ENCODE data around the gene USH1G. TPM values are rescaled to one million over a fixed set of nuclear protein-coding genes. Genes with fewer than 3 reads are reported as not detected.

USH1G gene
- total RNA-seq, 1 donor from 2014 or later, result 0.56 TPM

DNA sequence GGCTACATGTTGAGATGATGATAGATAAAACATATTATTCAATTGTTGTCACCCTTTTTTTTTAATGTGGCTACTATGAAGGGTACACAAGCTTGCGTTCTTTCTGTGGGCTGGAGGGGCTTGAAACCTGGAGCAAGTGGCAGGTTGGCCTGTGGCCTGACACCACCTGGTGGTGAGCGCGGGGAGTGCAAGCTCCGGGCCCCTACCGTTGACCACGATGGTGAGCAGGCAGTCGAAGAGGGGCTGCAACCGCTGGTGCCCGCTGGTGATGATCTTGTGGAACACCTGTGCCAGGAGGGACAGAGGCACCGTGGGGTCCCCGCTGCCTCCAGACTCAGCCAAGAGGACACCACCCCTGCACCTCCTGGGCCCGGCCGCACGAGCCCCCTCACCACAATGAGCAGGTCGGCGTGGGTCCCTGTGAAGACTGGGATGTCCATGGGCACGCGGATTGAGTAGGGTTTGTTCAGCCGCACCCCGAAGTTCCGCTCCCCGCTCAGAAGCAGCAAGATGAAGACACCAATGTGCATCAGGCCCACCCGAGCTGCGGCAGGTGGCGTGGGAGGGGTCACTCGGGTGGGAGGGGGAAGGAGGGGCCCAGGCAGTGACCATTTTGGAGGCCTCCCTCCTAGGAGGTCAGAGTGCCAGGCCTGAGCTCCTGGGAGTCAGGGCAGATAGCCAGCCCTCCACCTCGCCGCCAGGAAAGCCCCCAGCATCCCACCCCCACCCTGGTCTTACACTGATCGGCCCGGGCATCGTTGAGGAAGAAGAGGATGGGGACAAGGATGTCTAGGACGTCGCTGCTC, 35.1 kb upstream of the USH1G start:
- no peaks in the 10 kb centered on the region for H3K27me3 Mint-ChIP-seq
- no peaks in the 10 kb centered on the region for H3K4me1 Mint-ChIP-seq (ENCODE audit: unreplicated experiment)
- H3K36me3 Mint-ChIP-seq, result no peaks in the 10 kb centered on the region
- H3K4me3 Mint-ChIP-seq, result no peak overlapping the region
- no peaks in the 10 kb centered on the region for H3K9me3 Mint-ChIP-seq
- DNase-seq (ENCODE audit: extremely low spot score, unreplicated experiment), result peak; percentile 90
- TF ChIP-seq, protein P1, sequence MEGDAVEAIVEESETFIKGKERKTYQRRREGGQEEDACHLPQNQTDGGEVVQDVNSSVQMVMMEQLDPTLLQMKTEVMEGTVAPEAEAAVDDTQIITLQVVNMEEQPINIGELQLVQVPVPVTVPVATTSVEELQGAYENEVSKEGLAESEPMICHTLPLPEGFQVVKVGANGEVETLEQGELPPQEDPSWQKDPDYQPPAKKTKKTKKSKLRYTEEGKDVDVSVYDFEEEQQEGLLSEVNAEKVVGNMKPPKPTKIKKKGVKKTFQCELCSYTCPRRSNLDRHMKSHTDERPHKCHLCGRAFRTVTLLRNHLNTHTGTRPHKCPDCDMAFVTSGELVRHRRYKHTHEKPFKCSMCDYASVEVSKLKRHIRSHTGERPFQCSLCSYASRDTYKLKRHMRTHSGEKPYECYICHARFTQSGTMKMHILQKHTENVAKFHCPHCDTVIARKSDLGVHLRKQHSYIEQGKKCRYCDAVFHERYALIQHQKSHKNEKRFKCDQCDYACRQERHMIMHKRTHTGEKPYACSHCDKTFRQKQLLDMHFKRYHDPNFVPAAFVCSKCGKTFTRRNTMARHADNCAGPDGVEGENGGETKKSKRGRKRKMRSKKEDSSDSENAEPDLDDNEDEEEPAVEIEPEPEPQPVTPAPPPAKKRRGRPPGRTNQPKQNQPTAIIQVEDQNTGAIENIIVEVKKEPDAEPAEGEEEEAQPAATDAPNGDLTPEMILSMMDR (conservative IDR thresholded peaks at IDR 0.05), result peak; percentile 94
- no peak overlapping the region for H3K27ac Mint-ChIP-seq

GRCh38 chr17:74956093-74956492, 33.0 kb upstream of the USH1G start:
- no peaks in the 10 kb centered on the region for H3K9me3 Mint-ChIP-seq
- H3K27ac Mint-ChIP-seq, result no peak overlapping the region
- no peaks in the 10 kb centered on the region for H3K4me1 Mint-ChIP-seq (ENCODE audit: unreplicated experiment)
- TF ChIP-seq, protein P1 (conservative IDR thresholded peaks at IDR 0.05), result no peak
- no peak overlapping the region for H3K4me3 Mint-ChIP-seq
- DNase-seq (ENCODE audit: extremely low spot score, unreplicated experiment), result no peak
- no peaks in the 10 kb centered on the region for H3K27me3 Mint-ChIP-seq
- no peaks in the 10 kb centered on the region for H3K36me3 Mint-ChIP-seq

GRCh38 chr17:74954665-74955421, 31.8 kb upstream of the USH1G start:
- DNase-seq (ENCODE audit: extremely low spot score, unreplicated experiment), result no peak
- H3K36me3 Mint-ChIP-seq, result no peaks in the 10 kb centered on the region
- no peaks in the 10 kb centered on the region for H3K4me1 Mint-ChIP-seq (ENCODE audit: unreplicated experiment)
- TF ChIP-seq, protein P1 (conservative IDR thresholded peaks at IDR 0.05), result no peak
- no peak overlapping the region for H3K4me3 Mint-ChIP-seq
- peaks cover 1% of the 10 kb centered on the region for H3K27me3 Mint-ChIP-seq
- peak overlapping the region; percentile 29 for H3K27ac Mint-ChIP-seq
- no peaks in the 10 kb centered on the region for H3K9me3 Mint-ChIP-seq

DNA sequence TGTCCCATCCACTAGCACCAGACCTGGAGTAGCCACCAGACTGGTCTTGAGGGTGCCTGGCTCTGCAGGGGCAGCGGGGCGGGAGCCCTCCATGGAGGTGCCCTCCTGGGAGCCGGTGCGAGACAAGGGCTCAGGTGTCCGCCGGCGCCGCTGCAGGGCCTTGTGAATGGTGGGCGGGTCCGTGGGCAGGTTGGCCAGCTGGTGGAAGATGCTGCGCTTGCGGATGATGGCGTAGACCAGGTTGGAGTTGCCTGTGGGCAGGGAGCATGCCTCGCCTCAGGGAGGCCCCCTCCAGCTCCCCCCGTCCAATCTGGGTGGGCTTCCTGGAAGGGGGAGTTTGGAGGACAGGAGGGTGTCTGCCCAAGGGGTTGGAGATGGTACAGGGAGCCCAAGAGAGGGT, 31.1 kb upstream of the USH1G start:
- no peak overlapping the region for H3K27ac Mint-ChIP-seq
- no peaks in the 10 kb centered on the region for H3K9me3 Mint-ChIP-seq
- H3K36me3 Mint-ChIP-seq, result no peaks in the 10 kb centered on the region
- TF ChIP-seq, protein P1 (conservative IDR thresholded peaks at IDR 0.05), result no peak
- H3K4me3 Mint-ChIP-seq, result no peak overlapping the region
- peaks cover 3% of the 10 kb centered on the region for H3K27me3 Mint-ChIP-seq
- no peaks in the 10 kb centered on the region for H3K4me1 Mint-ChIP-seq (ENCODE audit: unreplicated experiment)
- DNase-seq (ENCODE audit: extremely low spot score, unreplicated experiment), result no peak

DNA sequence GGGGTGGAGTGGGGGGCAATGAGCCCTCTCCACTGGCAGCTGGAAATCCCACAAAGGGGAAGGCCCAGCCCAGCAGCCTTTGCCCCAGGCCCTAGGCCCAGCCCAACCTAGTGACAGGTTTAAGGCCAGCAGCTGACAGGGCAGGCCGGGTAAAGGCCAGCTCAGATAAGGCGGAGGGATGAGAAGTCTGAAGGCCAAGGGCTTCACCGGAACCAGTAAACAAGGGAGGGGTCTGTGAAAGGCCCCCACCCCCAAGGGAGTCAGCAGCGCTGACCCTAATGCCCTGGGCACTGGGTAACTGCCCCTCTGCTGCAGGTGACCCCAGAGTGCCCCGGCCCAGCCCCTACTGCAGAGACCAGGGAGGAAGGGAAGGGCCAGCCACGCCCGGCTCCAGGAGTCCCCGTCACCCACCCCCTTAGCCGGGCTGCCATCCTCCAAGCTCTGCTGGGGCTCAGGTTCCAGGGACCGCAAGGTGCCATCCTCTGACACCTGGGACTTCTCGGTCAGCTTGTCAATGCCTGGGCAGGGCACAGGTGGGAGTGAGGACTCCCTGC, 30.2 kb upstream of the USH1G start:
- no peak overlapping the region for H3K27ac Mint-ChIP-seq
- no peak for DNase-seq (ENCODE audit: extremely low spot score, unreplicated experiment)
- no peak overlapping the region for H3K4me3 Mint-ChIP-seq
- H3K4me1 Mint-ChIP-seq (ENCODE audit: unreplicated experiment), result no peaks in the 10 kb centered on the region
- H3K36me3 Mint-ChIP-seq, result no peaks in the 10 kb centered on the region
- H3K9me3 Mint-ChIP-seq, result no peaks in the 10 kb centered on the region
- TF ChIP-seq, protein P1 (conservative IDR thresholded peaks at IDR 0.05), result no peak
- H3K27me3 Mint-ChIP-seq, result peaks cover 3% of the 10 kb centered on the region

Data from type B pancreatic cell (in vitro differentiated cells).